D341Med (cell line): ENCODE measurements around the gene PFN1.

Source experiments
- DNase-seq: peaks from one replicate; pipeline ENCODE4 v3.0.0; 2012; ENCODE audit warnings: low spot score

Gene PFN1

GRCh38 chr17:4948166-4948930 is at the start of gene PFN1:
Gene PFN1, minus strand, starts transcription at chr17:4948530. Its CDS starts 136 bp downstream, at chr17:4948394.
- peak; percentile 77 for DNase-seq

- DNase-seq, result peak; percentile 94
These were observed 49.1 kb upstream of the PFN1 start, which contains the start of the genes INCA1 and KIF1C for GRCh38 chr17:4997302-4998026. Gene INCA1, minus strand, starts transcription at chr17:4997522. Its CDS starts 3,085 bp downstream, at chr17:4994437. Gene KIF1C, plus strand, starts transcription at chr17:4997950. Its CDS starts 2,297 bp downstream, at chr17:5000247.

- DNase-seq, result no peak
These were observed 45.8 kb upstream of the PFN1 start for GRCh38 chr17:4994081-4994595.

GRCh38 chr17:4987767-4988567 is 39.6 kb upstream of the PFN1 start:
- DNase-seq, result peak; percentile 41

GRCh38 chr17:4986951-4987766 is 38.8 kb upstream of the PFN1 start, which contains the start of gene CAMTA2:
Gene CAMTA2, minus strand, starts transcription at chr17:4987675. Its CDS starts 1,453 bp downstream, at chr17:4986222.
- peak; percentile 88 for DNase-seq

GRCh38 chr17:4986403-4986802 is 38.1 kb upstream of the PFN1 start:
- no peak for DNase-seq

GRCh38 chr17:4982305-4982704 is 34.0 kb upstream of the PFN1 start:
- no peak for DNase-seq

- DNase-seq, result peak; percentile 47
These were observed 32.4 kb upstream of the PFN1 start for GRCh38 chr17:4980644-4981216.

- DNase-seq, result no peak
These were observed 30.4 kb upstream of the PFN1 start for GRCh38 chr17:4978726-4979125.

- DNase-seq, result no peak
These were observed 25.9 kb upstream of the PFN1 start for GRCh38 chr17:4974115-4974670.

GRCh38 chr17:4973256-4974114 is 25.2 kb upstream of the PFN1 start:
- no peak for DNase-seq

GRCh38 chr17:4972752-4973151 is 24.4 kb upstream of the PFN1 start:
- no peak for DNase-seq

- DNase-seq, result no peak
These were observed 24.0 kb upstream of the PFN1 start for GRCh38 chr17:4972322-4972721.

- no peak for DNase-seq
These were observed 23.5 kb upstream of the PFN1 start for GRCh38 chr17:4971826-4972225.

GRCh38 chr17:4970273-4970672 is 21.9 kb upstream of the PFN1 start:
- no peak for DNase-seq

GRCh38 chr17:4969551-4970173 is 21.3 kb upstream of the PFN1 start:
- no peak for DNase-seq

GRCh38 chr17:4969047-4969550 is 20.8 kb upstream of the PFN1 start:
- DNase-seq, result no peak

GRCh38 chr17:4968486-4969046 is 20.2 kb upstream of the PFN1 start:
- no peak for DNase-seq
